CD4-positive, alpha-beta T cell treated with Interleukin-6 for 4 hours (primary cell): ENCODE data around the gene MTA3.

Source experiments
- DNase-seq: peaks from one replicate; pipeline ENCODE4 v3.0.0-alpha.2; 2020; ENCODE audit warnings: mixed read lengths

Gene MTA3

DNA sequence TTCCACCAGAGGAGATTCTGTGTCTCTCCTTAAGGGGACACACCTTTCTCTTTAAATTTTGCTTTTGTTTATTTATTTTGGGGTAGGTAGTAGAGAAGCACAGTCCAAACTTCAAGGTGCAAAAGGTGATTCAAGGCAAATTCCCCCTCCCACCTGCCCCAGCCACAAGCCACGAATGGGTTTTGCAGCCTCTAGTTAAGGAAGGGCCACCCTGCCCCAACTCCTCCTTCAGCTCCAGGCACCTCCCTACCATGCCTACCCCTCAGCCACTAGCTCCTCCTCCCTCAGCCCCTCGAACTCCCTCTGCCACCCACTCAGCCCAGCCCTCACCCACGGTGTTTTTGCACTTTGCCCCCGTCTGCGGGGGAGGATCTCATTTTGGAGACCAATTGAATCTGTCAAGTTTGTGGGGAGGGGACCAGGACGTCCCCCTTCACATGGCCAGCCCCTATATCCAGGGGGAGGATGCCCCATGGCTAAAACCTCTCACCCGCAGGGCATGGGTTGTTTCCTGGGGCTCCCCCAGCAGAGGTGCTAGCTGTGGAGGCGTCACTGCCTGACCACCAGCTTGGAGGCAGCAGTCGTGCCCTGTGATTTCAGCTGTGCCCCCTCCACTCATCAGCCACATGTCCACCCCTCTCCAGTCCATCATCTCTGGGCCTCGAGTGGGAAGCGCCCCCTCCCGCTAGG lies 219.5 kb downstream of the MTA3 start:
- no peak for DNase-seq

DNA sequence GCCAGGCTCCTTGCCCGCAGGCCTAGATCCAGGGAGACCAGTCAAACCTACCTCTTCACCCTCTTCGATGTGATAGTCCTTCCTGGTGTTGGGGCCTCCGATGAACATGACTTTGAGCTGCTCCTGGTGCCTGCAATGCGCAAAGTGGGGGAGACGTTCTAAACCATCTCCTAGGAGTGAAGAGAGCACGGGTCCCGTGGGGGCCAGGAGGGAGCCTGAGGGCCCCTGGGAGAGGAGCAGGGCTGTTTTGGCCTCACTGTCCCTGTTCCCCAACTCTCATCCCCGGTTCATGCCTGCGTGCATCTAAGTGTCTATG lies 220.0 kb downstream of the MTA3 start:
- no peak for DNase-seq

DNA sequence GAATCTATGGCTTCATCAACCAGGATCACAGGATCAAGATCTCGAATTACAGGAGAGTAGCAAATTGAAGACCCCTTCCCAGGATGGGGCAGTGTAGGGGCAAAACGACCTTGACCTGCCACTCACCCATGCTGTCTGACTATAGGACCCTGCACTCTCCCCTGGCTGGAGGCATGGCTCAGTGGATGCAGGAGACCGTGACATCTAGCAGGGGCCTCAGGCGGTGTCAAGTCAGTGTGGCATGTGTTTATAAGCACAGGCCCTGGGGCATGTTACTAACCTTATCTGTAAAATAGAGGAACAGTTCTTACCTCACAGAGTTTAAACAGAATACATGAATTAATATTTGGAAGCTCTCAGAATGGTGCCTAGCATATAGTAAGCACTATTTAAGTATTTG lies 220.4 kb downstream of the MTA3 start:
- DNase-seq = no peak

DNA sequence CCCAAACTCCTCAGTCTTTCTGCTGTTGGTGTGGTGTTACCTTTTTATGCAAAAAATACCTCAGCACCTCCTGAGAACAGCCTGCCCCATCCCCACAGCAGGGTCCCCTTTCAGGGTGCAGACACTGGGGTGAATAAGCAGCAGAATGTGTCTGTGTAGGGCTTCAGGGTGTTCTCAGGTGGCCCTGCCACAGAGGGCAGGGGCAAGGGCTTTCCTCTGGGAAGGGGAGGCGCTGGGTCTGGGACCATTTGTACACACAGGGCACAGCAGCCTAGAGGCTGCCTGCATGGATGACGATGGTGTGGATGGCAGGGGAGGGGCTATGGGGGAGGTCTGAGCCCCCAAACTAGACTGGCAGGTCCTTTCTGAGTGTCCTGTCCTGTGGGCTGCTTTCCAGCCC lies 221.3 kb downstream of the MTA3 start:
- DNase-seq = no peak

DNA sequence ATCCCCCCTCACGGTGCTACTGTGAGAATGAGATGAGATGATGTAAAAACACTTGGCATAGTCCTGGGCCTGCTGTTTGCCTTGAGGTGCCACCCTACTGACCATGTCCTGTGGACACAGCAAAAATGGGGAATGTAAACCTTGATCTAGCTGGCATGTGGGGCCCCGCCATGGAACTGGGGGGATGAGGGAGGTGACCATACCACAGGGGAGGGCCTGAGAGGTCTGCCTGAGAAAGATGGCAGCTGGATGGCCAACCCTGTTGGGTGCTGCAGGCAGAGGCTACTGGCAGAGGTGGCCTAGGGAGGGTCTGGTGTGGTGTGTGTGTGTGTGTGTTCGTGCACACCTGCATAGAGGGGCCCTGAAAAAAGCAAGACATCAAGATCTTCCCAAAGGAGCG lies 223.2 kb downstream of the MTA3 start:
- no peak for DNase-seq

DNA sequence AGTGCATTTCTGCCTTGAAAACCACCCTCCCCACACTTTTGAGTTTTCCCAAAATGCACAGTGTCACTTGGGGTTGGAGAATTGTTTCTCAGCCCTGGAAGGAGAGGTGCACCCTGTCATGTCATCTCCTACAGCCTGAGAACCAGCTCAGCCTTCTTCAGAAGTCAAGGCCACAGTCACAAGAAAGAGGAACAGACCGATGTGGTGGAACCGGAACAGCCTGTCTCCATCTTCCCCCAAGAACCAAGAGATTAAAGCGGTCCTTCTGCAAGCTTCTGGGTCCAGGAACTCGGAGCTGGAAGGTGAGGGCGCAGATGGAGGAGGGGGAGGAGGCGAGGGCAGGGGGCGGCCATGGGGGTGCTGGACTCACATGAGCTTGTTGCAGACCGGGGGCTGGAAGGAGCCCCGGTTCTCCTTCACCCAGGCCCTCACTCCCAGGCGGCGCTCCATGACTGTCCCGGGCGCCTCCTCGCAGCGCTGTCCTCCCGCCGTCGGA lies 223.7 kb downstream of the MTA3 start:
- peak; percentile 11 for DNase-seq

DNA sequence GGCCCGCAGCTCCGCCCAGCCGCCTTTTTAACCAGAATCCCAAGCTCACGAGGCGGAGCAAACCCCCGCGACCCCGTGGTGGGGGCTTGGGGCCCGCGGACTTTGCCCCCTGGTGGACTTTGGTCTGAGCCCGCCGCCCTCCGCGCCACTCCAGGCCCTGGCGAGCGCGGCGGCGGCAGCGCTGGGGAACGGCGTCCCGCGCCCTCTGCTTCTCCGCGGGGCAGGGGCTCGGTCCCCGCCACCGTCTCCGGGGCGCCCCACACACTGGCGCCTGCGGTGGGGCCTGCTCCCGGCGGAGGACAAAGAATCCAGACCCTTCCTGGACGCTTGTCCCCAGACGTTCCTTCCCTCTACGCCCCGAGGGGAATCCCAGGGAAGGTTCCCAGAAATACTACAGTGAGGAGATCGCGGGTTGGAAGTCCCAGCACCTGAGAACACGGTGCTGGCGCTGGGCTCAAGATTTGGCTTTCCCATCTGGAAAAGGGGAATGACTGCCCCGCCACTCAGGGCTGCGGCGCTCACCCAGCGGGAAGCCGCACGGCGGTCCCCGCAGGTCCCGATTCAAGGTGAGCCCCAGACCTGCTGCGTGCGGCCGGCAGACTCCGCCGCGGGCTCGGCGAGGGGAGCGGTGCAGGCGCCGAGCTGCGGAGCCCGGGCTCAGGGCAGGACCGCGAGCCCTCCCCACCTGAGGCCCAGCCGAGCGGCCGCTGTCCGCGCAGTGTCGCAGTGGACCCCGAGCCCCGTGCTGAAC lies 224.3 kb downstream of the MTA3 start, which contains the start of gene HAAO:
Gene HAAO (minus strand): TSS at position 1 of the 751 bp plus-strand sequence. CDS start 47 bp downstream, outside the sequence.
- peak; percentile 10 for DNase-seq

DNA sequence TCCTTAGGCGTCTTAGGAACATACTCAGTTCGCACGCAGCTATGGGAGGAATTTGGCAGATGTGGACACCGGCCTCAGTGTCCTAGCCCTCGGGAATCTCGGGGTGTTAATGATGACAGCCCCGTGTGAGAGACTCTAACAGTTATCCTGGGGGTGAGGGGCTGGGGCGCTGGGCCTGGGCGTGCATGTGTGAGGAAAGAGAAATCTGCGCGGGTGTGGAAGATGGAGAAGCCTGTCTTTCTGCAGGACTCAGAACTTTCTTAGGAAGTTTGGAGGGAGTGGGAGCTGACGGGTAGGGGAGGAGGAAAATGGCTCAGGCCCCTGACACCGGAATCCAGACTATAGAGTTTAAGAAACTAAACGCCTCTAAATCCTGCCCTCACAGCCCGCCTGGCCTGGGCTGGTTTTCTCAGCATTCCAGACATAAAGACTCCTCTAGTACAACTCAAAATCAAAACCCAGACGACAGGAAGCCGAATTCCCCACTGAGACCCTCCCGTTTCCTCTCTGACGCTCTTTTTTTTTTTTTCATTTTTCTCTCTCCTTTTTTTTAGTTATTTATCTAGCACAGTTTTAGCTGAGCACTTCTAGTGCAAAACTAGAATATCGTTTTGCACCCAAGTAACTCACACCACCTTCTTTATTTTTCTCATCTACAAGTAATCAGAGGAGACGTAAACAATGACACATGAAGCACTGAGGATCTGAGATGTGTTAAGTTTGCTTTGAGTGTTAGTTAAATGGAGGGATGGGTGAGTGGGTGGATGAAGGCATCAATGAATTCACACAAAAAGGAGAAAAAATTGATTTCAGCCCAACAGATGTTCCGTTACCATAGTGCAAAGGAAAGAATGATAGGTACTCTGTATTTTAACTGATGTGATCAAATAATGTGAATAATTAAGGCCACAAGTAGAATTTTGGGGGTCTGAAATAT lies 225.2 kb downstream of the MTA3 start:
- no peak for DNase-seq

DNA sequence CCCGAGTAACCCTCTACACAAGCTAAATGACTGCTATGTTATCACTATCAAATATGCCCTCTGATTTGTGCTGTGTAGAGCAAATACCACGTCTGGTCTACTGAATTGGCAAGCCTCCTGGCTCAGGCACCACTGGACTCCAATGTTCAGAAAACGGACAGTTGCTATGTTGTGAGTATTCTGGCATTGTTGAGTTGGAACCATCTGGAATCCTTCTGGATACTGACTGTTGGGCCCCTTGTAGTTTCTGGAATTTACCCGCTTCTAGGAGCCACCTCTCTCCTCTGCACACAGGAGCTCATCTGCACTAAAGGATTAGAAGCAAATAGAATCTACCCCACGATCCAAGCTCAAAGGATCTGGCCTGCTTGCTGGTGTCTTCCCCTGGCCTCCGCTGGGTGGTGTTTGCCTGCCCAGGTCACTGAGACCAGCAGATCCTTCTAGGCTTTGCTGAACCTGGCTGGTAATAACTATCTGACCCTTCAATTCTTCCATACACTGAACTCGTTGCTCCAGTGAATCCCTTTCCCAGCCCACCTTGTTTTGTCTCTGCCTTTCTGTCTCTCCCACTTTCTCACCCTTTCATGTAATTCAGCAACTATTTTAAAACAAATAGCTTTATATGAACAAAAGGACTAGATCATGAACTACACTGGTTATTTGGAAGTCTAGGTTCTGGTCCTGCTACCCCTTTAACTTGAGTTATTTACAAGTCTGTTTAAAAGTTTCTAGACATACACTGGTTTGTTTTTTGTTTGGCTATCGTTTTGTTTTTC lies 226.0 kb downstream of the MTA3 start:
- no peak for DNase-seq

DNA sequence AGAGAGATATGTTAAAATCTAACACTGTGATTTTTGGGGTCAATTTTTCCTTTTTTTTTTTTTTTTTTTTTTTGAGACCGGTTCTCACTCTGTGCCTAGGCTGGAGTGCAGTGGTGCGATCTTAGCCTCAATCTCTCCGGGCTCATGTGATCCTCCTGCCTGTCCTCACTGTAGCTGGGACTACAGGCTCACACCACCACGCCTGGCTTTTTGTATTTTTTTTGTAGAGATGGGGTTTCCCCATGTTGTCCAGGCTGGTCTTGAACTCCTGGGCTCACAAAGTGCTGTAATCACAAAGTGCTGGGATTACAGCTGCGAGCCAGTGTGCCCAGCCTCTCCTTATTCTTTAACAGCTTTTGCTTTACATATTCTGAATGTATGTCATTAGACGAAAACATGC lies 226.8 kb downstream of the MTA3 start:
- DNase-seq = no peak

DNA sequence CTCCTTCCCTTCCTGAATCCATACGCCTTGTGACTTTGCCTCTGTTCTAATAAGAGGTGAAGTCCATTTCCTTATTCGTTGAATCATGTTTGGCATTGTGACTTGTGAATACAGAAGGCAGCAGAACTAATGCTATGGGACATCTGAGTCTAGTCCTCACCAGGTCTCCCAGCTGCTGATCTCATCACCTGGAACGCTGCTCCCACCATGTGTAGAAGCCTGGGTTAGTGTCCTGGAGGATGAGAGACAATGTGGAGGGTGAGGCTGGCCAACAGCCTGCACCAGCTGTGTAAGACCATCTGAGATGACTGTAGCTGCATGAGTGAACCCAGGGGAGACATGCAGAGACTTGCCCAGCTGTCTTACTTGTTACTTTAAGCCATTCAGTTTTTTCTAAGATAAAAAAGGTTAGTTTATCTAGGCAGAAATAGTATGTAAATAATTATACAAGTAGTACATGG lies 227.4 kb downstream of the MTA3 start:
- DNase-seq = no peak

DNA sequence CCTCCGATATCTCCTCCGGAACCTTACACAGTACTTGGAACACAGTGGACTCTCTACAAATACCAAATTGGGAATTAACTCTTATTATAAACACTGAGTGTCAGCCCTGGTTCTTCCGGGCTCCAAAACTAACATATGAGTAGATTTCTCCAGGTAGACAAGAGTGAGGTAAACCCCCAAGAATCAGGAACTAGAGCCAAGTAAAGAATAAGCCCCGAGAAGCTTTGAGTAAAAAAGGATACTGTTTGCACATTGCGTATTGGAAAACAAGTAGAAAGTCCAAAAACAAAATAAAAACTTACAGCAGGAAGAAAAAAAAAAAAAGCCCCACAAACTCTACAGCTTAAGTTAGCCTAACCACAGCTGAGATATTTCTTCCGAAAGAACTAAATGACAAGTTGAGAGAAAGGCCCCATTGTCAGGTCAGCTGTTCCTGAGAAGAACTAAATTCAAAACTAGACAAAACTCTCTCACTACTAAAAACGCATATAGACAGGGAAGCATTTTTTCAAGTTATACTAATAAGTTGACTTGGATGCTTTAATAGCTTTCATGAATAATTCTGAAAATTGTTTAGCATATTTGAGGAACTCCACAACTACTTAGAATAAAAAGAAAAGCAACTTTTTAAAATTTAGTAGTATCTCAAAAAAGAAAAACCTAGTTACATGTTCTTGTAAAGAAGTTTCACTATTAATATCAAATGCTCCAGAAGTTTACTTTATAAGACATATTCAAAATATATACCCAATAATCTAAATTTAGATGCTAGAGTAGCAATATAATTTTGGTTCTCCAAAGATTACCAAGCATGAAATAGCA lies 228.2 kb downstream of the MTA3 start:
- no peak for DNase-seq

DNA sequence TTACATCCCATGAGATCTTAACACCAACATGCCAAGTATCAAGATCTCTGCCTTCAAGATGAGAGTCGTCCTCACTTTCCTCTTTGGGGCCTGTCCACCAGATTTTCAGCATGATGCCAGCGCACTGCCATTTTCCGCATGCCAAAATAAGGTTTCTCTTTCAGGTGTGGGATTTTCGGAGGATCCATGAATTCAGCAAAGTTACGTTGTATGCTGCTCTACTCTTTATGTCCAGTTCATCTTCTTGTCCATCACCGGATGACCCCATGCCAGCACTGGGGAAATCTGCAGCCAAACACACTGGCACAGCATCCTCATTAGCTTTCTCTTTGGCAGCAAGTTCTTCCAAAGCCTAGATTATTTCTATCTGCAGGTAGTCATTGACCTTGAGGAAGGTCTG lies 228.8 kb downstream of the MTA3 start:
- no peak for DNase-seq

DNA sequence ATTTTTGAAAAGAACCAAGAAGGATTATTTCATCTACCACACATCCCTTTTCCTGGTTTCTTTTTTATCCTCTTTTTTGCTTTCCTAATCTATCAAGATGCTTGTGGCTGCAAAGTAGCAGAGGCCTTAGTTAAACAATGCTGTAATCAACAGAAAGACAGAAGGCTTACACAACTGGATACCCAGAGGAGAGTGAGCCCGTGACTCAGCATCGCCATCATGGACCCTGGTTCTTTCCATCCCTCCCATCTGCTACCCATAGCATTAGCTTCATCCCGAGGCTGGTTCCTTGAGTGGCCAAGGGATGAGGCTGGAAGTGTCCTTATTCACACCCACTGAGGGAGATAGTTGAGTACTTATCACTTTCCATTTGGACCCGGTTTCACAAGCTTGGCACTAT lies 231.4 kb downstream of the MTA3 start:
- no peak for DNase-seq

DNA sequence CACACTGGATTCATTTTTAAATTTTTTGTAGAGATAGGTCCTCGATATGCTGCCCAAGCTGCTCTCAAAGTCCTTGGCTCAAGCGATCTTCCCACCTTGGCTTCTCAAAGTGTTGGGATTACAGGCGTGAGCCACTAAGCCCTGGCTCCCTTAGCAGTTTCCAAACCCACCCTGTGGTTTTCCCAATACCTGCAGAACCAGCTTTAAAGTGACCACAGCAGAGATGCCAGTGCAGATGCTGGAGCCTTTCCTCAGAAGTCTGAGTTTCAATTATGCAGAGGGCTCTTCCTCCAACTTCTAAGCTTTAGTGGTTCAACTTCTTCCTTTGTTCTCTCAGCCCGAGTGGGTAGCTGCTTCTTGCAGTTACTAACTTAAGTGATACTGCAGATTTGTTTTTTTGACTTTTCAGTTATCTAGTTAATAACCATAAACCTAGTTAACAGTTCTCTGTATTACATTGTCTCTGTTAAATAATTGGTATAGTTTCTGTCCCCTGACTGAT lies 232.1 kb downstream of the MTA3 start:
- no peak for DNase-seq

DNA sequence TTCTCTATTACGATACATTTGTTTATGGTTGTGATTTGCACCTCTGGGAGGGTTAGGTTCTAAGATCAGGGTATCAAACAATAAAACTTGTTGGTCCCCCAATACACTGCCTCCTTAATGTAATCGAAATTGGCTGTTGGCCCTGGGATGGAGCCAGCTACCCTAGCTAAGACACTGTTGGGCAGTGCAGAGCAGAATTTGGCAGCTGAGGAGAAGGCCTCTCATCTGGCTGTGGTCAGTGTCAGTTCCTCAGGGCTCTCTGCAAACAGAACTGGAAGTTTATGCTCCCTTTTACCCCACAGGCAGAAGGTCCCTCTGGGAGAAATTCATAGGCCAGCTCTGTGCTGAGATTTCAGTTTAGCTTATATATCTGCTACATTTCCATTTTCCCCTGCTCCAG lies 232.5 kb downstream of the MTA3 start:
- no peak for DNase-seq

DNA sequence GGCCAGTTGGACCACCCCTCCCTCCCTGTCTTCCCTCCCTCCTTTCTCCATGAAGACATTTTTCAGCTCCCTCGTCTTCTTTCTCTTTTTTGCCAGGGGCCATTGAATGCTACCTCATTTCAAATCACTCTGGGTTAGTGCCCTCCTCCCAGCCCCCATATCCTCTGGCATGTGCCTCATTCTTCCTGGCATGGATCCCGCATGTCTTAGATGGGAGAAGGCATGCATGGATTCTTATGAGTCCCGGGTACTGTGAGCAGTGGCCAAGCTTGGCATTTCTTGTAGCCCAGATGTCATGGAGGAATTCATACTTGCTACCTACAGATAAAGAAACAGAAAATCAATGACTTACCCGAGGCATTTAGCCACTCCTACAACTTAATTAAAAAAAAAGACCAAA lies 232.9 kb downstream of the MTA3 start:
- DNase-seq = no peak

DNA sequence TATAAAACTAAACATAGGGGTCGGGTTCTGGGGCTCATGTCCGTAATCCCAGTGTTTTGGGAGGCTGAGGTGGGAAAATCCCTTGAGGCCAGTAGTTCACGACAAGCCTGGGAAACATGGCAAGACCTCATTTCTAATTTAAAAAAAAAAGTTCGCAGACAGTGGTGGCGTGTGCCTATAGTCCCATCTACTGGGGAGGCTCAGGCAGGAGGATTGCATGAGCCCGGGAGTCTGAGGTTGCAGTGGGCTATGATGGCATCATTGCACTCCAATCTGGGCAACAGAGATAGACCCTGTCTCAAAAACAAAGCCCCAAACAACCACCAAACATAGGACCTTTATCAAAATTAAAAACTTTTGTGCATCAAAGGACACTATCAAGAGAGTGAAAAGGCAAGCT lies 233.7 kb downstream of the MTA3 start:
- DNase-seq = no peak

DNA sequence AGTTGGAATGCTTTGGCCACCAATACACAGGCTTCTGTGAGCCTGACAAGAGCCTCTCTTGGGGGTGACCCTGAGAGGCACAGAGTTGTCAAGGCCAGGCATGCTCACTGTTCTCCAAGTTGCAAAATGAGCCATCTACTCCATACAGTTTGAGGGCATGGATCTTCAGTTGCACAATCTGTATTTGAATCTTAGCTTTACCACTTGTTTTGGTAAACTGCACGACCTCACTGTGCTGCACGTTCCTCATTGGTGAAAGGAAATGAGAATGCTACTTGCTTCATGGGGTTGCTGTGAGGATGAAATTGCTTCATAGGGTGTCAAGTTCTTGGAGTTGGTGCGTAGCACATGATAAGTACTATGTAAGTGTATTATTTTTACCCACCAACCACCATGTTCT lies 235.9 kb downstream of the MTA3 start:
- no peak for DNase-seq

DNA sequence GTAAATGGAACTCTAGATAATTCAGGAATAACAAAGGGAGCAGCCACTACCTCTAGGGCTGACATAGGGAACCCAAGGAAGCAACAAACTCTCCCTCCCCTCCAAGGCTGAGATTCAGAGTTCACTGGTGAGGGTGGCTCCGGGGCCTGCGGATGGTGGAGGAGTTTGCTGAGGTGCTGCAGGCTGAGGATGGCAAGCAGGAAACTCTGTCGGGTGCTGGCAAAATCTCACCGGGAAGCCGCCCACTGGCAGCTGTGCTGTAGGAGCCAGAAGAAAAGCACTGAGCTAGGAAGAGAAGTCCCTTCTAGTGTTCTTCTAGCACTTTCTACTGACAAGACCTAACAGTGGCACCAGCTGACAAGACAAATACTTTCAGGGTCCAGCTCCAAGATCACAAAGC lies 236.5 kb downstream of the MTA3 start:
- no peak for DNase-seq
